GM20000 (cell line): ENCODE measurements around the gene RBFOX1.

Experiments used
- DNase-seq: peaks from one replicate; pipeline ENCODE4 v3.0.0; 2012; ENCODE audit warnings: low spot score
- TF ChIP-seq, protein P1 (sequence below): IDR thresholded peaks from 2 replicates; pipeline ENCODE4 v1.5.1; 2012; ENCODE audit warnings: mild to moderate bottlenecking, control low read depth; ENCODE audit errors: extremely low read depth, missing control alignments

RBFOX1 gene

DNA sequence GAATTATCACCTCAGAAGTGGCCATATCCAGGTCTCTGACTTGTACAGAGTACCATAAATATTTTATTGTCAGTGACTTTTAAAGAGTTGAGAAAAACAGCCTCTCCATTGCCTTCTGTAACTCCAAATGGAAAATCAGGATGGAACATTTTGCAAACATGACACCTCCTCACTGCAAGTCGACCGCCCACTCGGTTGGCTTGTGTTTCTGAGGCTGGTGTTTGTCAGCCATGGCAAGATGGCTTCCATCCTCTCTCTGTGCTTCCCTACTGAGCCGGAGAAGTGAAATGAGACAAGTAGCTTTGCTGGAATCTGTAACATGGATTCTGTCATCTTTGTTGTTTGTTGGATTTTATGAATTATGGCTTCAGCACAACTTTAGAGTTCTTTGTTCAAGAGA is 172.8 kb downstream of the RBFOX1 start:
- no peak for DNase-seq
- TF ChIP-seq, protein P1, sequence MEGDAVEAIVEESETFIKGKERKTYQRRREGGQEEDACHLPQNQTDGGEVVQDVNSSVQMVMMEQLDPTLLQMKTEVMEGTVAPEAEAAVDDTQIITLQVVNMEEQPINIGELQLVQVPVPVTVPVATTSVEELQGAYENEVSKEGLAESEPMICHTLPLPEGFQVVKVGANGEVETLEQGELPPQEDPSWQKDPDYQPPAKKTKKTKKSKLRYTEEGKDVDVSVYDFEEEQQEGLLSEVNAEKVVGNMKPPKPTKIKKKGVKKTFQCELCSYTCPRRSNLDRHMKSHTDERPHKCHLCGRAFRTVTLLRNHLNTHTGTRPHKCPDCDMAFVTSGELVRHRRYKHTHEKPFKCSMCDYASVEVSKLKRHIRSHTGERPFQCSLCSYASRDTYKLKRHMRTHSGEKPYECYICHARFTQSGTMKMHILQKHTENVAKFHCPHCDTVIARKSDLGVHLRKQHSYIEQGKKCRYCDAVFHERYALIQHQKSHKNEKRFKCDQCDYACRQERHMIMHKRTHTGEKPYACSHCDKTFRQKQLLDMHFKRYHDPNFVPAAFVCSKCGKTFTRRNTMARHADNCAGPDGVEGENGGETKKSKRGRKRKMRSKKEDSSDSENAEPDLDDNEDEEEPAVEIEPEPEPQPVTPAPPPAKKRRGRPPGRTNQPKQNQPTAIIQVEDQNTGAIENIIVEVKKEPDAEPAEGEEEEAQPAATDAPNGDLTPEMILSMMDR: no peak

DNA sequence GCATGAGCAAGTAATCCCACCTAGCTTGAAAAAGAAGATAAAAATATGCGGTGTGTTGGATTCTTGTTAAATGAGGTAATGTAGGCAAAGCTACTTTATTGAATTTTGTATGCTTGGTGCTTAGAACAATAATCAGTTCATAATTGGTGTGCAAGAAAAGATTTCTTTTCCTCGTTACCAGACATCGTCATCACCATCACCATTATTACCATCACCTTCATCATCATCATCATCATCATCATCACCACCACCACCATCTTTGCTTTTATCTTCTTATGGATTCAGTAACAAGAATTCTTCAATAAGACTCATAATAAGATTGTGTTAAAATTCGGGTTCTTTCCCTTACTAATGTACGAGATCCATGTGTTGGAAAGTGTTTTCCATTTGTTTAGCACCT is 173.7 kb downstream of the RBFOX1 start:
- TF ChIP-seq, protein P1: no peak
- no peak for DNase-seq

DNA sequence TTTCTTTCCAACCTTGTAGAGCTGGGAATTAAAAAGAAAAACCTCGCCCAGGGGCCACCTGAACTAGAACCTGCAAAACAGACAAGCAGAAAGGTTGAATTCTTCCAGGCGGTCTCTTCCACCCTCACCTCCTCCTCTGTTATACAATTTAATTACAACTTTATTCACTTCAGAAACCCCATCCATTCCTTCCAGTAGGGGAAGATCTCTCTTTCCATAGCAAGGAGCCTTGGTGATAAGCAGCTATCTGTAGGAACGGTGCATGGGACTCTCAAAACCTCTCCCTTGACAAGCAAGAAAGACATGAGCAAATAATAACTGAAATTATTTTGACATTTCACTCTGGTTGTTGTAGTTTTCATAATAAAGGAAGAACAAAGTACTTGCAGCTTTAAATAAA is 176.0 kb downstream of the RBFOX1 start:
- no peak for DNase-seq
- TF ChIP-seq, protein P1: no peak

DNA sequence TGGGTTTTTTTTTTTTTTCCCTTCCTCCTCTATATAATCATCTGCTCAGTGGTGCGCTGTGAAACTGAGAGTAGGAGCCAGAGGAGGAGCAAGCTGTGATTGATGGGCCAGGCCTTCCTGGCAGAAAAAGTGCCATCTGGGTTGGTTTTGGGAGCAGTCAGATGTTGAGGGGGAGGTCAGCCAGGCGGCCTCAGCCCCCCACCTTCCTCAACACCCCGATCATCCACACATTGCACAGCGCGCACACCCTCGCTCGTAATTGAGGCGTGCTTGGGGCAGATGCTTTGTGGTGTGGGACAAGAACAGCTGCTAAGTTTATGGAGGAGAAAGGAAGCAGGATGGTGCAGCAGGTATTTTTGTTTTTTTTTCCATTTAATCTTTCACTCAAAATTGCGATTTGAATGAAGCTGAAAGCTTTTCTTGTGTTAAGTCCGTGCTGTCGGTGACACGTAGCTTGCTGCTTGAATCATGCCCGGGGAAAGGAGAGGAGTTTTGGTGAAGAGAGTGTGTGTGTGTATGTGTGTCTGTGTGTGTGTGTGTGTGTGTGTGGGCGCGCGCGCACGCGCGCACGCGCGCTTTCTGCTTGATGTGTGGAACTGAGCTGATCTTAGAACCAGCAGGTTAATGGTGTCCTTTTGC is 177.4 kb downstream of the RBFOX1 start:
- no peak for DNase-seq
- TF ChIP-seq, protein P1: no peak

DNA sequence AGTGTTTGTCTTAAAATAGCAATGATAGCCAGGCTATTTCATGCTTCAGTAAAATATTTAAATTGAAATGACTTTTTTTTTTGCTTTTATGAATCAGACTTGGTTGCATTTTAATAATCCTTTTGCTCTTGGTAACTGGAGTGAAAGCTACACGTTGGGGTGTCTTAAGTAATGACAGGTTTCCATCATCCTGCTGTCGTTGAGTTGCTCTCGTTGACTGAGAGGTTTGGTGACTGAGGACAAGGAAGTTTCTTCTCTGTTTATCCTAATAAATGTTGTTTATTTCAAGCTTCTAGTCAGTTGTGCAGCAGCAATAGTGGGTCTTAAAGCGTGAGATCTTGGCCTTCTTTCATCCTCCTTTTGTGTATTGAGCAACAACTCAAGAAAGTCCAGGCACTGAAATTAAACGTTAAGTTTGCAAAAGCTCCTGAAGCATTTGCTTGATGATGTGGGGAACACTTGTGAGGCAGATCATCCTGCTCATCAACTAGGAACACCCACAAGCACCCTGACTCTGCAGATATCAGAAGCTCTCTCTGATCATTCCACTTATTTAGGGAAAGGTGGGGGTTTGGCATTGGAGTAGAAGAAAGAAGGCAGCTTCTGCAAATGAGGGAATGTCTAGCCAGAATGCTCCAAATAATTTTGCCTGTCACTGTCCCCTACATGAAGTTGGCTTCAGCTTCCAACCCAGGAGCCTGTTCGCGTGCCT is 179.1 kb downstream of the RBFOX1 start:
- TF ChIP-seq, protein P1: no peak
- no peak for DNase-seq

DNA sequence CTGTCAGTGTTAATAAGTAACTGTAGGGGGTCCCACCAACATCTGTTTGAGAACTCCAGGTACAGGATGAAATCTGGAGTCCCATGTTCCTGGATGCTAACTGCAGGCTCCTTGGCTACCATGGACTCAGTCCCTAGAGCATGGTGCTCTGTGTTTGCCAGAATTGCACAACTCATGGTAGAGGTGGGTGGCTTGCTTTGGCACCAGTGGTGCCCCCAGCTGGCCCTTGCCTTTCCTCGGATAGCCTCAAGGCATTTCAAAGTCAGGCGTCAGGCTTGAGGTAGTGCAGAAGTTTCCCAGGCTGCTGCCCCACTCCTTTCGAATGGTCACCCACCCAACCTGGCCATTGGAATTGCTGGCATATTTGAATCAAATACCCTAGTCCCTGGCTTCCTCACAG is 179.9 kb downstream of the RBFOX1 start:
- DNase-seq: no peak
- TF ChIP-seq, protein P1: no peak

DNA sequence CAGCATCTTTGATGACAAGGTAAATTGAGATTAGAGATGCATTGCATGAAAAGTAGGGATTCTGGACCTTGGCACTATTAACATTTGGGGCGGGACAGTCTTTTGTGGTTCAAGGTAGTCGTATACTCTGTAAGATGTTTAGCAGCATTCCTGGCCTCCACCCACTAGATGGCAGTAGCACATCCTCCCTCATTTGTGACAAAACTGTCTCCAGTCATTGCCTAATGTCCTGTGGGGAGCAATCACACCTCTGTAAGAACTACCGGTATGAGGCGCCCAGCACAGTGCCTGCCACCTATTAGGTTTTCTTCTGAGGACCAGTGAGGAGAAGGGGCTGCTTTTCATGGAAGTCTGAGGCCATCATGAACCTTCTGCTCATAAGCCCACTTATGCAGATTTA is 180.8 kb downstream of the RBFOX1 start:
- TF ChIP-seq, protein P1: no peak
- DNase-seq: no peak
